ENCODE results near the gene DPP10. TPM values are rescaled to one million over a fixed set of nuclear protein-coding genes. Genes with fewer than 3 reads are reported as not detected.
A peak's percentile ranks its signal among the peaks of the same experiment; 100 is the strongest.

DPP10 gene
- total RNA-seq, 2 donors from 2014 or later: 3.1 to 11.2 TPM

GRCh38 chr2:115168457-115168856, 726.0 kb downstream of the DPP10 start:
- DNase-seq: no peak
- TF ChIP-seq POLR2A (IDR thresholded peaks at IDR 0.05): no peak
- TF ChIP-seq, protein P1, sequence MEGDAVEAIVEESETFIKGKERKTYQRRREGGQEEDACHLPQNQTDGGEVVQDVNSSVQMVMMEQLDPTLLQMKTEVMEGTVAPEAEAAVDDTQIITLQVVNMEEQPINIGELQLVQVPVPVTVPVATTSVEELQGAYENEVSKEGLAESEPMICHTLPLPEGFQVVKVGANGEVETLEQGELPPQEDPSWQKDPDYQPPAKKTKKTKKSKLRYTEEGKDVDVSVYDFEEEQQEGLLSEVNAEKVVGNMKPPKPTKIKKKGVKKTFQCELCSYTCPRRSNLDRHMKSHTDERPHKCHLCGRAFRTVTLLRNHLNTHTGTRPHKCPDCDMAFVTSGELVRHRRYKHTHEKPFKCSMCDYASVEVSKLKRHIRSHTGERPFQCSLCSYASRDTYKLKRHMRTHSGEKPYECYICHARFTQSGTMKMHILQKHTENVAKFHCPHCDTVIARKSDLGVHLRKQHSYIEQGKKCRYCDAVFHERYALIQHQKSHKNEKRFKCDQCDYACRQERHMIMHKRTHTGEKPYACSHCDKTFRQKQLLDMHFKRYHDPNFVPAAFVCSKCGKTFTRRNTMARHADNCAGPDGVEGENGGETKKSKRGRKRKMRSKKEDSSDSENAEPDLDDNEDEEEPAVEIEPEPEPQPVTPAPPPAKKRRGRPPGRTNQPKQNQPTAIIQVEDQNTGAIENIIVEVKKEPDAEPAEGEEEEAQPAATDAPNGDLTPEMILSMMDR (IDR thresholded peaks at IDR 0.05): no peak
- peaks cover 33% of the 10 kb centered on the region for H3K4me1 ChIP-seq
- no peaks in the 10 kb centered on the region for H3K36me3 ChIP-seq (replicated peaks in 1 of 2; ENCODE audit: insufficient read depth in 1 of 2, low read depth in 2 of 2)
- peak overlapping the region in 2 of 4 donors; percentile 21 to 38 for H3K27ac ChIP-seq
- H3K4me3 ChIP-seq: no peak overlapping the region
- no peaks in the 10 kb centered on the region for H3K9me3 ChIP-seq
- ATAC-seq: no peak
- 14 to 17% methylated on average over 3 of the region's 3 CpGs for WGBS, 2 donors
- intact Hi-C loops (cut with DNase I): no loop called here
- no peaks in the 10 kb centered on the region for H3K27me3 ChIP-seq

DNA sequence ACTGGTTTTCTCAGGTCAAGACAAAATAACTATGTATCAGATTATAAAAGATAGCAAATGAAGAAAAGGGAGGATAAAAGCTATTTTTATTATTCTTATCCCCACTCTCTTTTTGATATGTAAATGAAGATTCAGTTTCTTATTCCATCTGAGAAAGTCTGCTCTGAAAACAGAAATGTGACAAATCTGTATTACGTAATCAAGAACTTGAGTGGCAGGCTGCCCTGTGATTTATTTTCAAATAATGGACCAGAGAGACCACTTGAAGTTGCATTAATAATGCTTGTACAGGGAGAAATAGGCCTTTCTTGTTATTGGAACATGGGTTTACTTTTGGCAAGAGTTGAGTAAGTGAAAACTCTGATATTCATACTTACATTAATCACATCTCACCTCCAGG, 727.4 kb downstream of the DPP10 start:
- Histone ChIP-seq H3K4me3 (no peak overlapping the region), H3K27me3 (no peaks in the 10 kb centered on the region), H3K4me1 (peaks cover 37% of the 10 kb centered on the region), H3K9me3 (no peaks in the 10 kb centered on the region), H3K27ac (no peak overlapping the region), H3K36me3 (replicated peaks in 1 of 2; ENCODE audit: insufficient read depth in 1 of 2, low read depth in 2 of 2) (no peaks in the 10 kb centered on the region)
- WGBS, 2 donors: 70 to 72% methylated on average over 1 of the region's 1 CpG
- ATAC-seq (no peak), DNase-seq (no peak)
- intact Hi-C loops (cut with DNase I): no loop called here
- TF ChIP-seq POLR2A (IDR thresholded peaks at IDR 0.05): no peak
- TF ChIP-seq, protein P1 (IDR thresholded peaks at IDR 0.05): no peak

- DNase-seq (no peak), ATAC-seq (no peak)
- Histone ChIP-seq H3K36me3 (replicated peaks in 1 of 2; ENCODE audit: insufficient read depth in 1 of 2, low read depth in 2 of 2) (no peaks in the 10 kb centered on the region), H3K4me1 (peaks cover 37% of the 10 kb centered on the region), H3K27ac (no peak overlapping the region), H3K4me3 (no peak overlapping the region), H3K27me3 (no peaks in the 10 kb centered on the region), H3K9me3 (no peaks in the 10 kb centered on the region)
- intact Hi-C loops (cut with DNase I): no loop called here
- WGBS, 2 donors: 97 to 98% methylated on average over 2 of the region's 2 CpGs
- TF ChIP-seq, protein P1 (IDR thresholded peaks at IDR 0.05): no peak
- no peak for TF ChIP-seq POLR2A (IDR thresholded peaks at IDR 0.05)
These were observed 729.3 kb downstream of the DPP10 start for GRCh38 chr2:115171751-115172150.

GRCh38 chr2:115174651-115175050, 732.2 kb downstream of the DPP10 start:
- TF ChIP-seq POLR2A (IDR thresholded peaks at IDR 0.05): no peak
- TF ChIP-seq, protein P1 (IDR thresholded peaks at IDR 0.05): no peak
- no peaks in the 10 kb centered on the region for H3K27me3 ChIP-seq
- WGBS, 2 donors: 32 to 33% methylated on average over 3 of the region's 3 CpGs
- H3K9me3 ChIP-seq: no peaks in the 10 kb centered on the region
- intact Hi-C loops (cut with DNase I): no loop called here
- peak overlapping the region in 1 of 4 donors; percentile 20 for H3K27ac ChIP-seq
- no peak overlapping the region for H3K4me3 ChIP-seq
- no peaks in the 10 kb centered on the region for H3K36me3 ChIP-seq (replicated peaks in 1 of 2; ENCODE audit: insufficient read depth in 1 of 2, low read depth in 2 of 2)
- peaks cover 20% of the 10 kb centered on the region for H3K4me1 ChIP-seq
- ATAC-seq (no peak), DNase-seq (peak; percentile 33 to 66 (median 42))

- no peak overlapping the region for H3K4me3 ChIP-seq
- H3K27ac ChIP-seq: no peak overlapping the region
- no peak for TF ChIP-seq POLR2A (IDR thresholded peaks at IDR 0.05)
- TF ChIP-seq, protein P1 (IDR thresholded peaks at IDR 0.05): peak in 3 of 7 experiments; percentile 5 to 30 (median 20)
- peaks cover 8% of the 10 kb centered on the region for H3K4me1 ChIP-seq
- DNase-seq (no peak), ATAC-seq (no peak)
- 29 to 40% methylated on average over 3 of the region's 3 CpGs for WGBS, 2 donors
- no peaks in the 10 kb centered on the region for H3K27me3 ChIP-seq
- H3K9me3 ChIP-seq: no peaks in the 10 kb centered on the region
- no peaks in the 10 kb centered on the region for H3K36me3 ChIP-seq (replicated peaks in 1 of 2; ENCODE audit: insufficient read depth in 1 of 2, low read depth in 2 of 2)
- intact Hi-C loops (cut with DNase I): no loop called here
These were observed 740.7 kb downstream of the DPP10 start for GRCh38 chr2:115183144-115183543.

All from body of pancreas (tissue), 4 donors.